Thymus (tissue), 11 donors: ENCODE data around the gene DLL1. TPM values are rescaled to one million over a fixed set of nuclear protein-coding genes. Genes with fewer than 3 reads are reported as not detected.
"Not testable (repeated sequence)": the region's sequence is repeated elsewhere in the genome, so short reads cannot be mapped to it uniquely, and the experiment has no call there.

Experiments used
- DNase-seq, 9 donors: peaks; one replicate each; pipeline ENCODE4 v3.0.0-alpha.2; 2013; ENCODE audit warnings: low spot score in 9 of 9, low read depth in 6 of 9, missing footprints in 1 of 9
- H3K27ac ChIP-seq, 2 donors: one replicate each; pipeline ENCODE4 v1.5.1; 2013; ENCODE audit warnings: control low read depth in 1 of 2, low read depth in 1 of 2, low read length in 1 of 2, mild to moderate bottlenecking in 1 of 2, moderate library complexity in 1 of 2
- H3K27me3 ChIP-seq, 2 donors: one replicate each; pipeline ENCODE4 v1.5.1; 2013; ENCODE audit warnings: low read length in 1 of 2; ENCODE audit not compliant: control insufficient read depth in 2 of 2, insufficient read depth in 1 of 2
- H3K36me3 ChIP-seq, 2 donors: one replicate each; pipeline ENCODE4 v1.5.1; 2013; ENCODE audit warnings: low read length in 1 of 2, mild to moderate bottlenecking in 1 of 2, moderate library complexity in 1 of 2; ENCODE audit not compliant: control insufficient read depth in 2 of 2, insufficient read depth in 2 of 2
- H3K4me1 ChIP-seq, 2 donors: one replicate each; pipeline ENCODE4 v1.5.1; 2013; ENCODE audit warnings: low read length in 2 of 2; ENCODE audit not compliant: control insufficient read depth in 2 of 2, insufficient read depth in 2 of 2
- H3K4me3 ChIP-seq, 2 donors: one replicate each; pipeline ENCODE4 v1.5.1; 2013; ENCODE audit warnings: low read length in 2 of 2, control low read depth in 1 of 2, mild to moderate bottlenecking in 1 of 2
- H3K9me3 ChIP-seq, 2 donors: one replicate each; pipeline ENCODE4 v1.5.1; 2013; ENCODE audit warnings: low read length in 1 of 2, mild to moderate bottlenecking in 1 of 2; ENCODE audit not compliant: control insufficient read depth in 2 of 2, insufficient read depth in 1 of 2
- WGBS: extraction: QIAGEN DNeasy Blood & Tissue Kit; methylation state at CpG from one replicate; pipeline ENCODE4 v1.1.7; 2013; 5-methylcytosine and 5-hydroxymethylcytosine counted together
- polyA plus RNA-seq: library from polyadenylated mRNA; stranded (reverse); fragments of 200-250 nt; gene quantifications from one replicate; pipeline ENCODE4 v1.2.3, GENCODE V29; 2013
- total RNA-seq: library from RNA; stranded (reverse); fragments of 120-200 nt; gene quantifications from one replicate; pipeline ENCODE4 v1.2.4, GENCODE V29; 2013
- donor health status: healthy.

DLL1 gene
- total and polyA plus RNA-seq, 2 donors, result 1.6 to 5.7 TPM

- no peaks in the 10 kb centered on the region for H3K9me3 ChIP-seq
- WGBS, result 91% methylated on average over 18 of the region's 18 CpGs
- H3K36me3 ChIP-seq, result no peaks in the 10 kb centered on the region
- no peak for DNase-seq
- no peak overlapping the region for H3K27ac ChIP-seq
- no peak overlapping the region for H3K4me3 ChIP-seq
- peaks cover 4 to 30% of the 10 kb centered on the region in 2 donors for H3K27me3 ChIP-seq
- peaks cover 0 to 7% of the 10 kb centered on the region in 2 donors for H3K4me1 ChIP-seq
Measured at GRCh38 chr6:170266061-170266825, 24.6 kb downstream of the DLL1 start.

GRCh38 chr6:170265655-170266054 is 25.2 kb downstream of the DLL1 start:
- Histone ChIP-seq H3K36me3 (no peaks in the 10 kb centered on the region), H3K4me3 (no peak overlapping the region), H3K27me3 (peaks cover 4 to 30% of the 10 kb centered on the region in 2 donors), H3K4me1 (peaks cover 0 to 5% of the 10 kb centered on the region in 2 donors), H3K9me3 (no peaks in the 10 kb centered on the region), H3K27ac (no peak overlapping the region)
- DNase-seq, result no peak
- WGBS, result 93% methylated on average over 22 of the region's 22 CpGs

GRCh38 chr6:170264644-170265043 is 26.2 kb downstream of the DLL1 start:
- H3K4me1 ChIP-seq, H3K36me3 ChIP-seq, DNase-seq, H3K27ac ChIP-seq, H3K9me3 ChIP-seq, H3K4me3 ChIP-seq: not testable (repeated sequence)
- WGBS, result 96% methylated on average over 12 of the region's 12 CpGs
- peaks cover 4 to 30% of the 10 kb centered on the region in 2 donors for H3K27me3 ChIP-seq

- Histone ChIP-seq H3K4me1 (peaks cover 0 to 2% of the 10 kb centered on the region in 2 donors), H3K4me3 (no peak overlapping the region), H3K9me3 (no peaks in the 10 kb centered on the region), H3K36me3 (no peaks in the 10 kb centered on the region), H3K27me3 (peaks cover 4 to 33% of the 10 kb centered on the region in 2 donors), H3K27ac (no peak overlapping the region)
- no peak for DNase-seq
- WGBS, result 96% methylated on average over 7 of the region's 7 CpGs
Measured at GRCh38 chr6:170264086-170264485, 26.8 kb downstream of the DLL1 start.

GRCh38 chr6:170263410-170263809 is 27.5 kb downstream of the DLL1 start:
- H3K9me3 ChIP-seq, result no peaks in the 10 kb centered on the region
- WGBS, result 89% methylated on average over 8 of the region's 8 CpGs
- H3K27me3 ChIP-seq, result peaks cover 4 to 33% of the 10 kb centered on the region in 2 donors
- H3K36me3 ChIP-seq, result no peaks in the 10 kb centered on the region
- no peak overlapping the region for H3K4me3 ChIP-seq
- H3K4me1 ChIP-seq, result peaks cover 0 to 2% of the 10 kb centered on the region in 2 donors
- no peak for DNase-seq
- H3K27ac ChIP-seq, result no peak overlapping the region

GRCh38 chr6:170262489-170263088 is 28.3 kb downstream of the DLL1 start:
- DNase-seq, result no peak
- 66% methylated on average over 22 of the region's 22 CpGs for WGBS
- Histone ChIP-seq H3K27me3 (peaks cover 4 to 33% of the 10 kb centered on the region in 2 donors), H3K4me1 (peaks cover 0 to 2% of the 10 kb centered on the region in 2 donors), H3K36me3 (no peaks in the 10 kb centered on the region), H3K9me3 (no peaks in the 10 kb centered on the region), H3K27ac (no peak overlapping the region), H3K4me3 (no peak overlapping the region)

- Histone ChIP-seq H3K9me3 (no peaks in the 10 kb centered on the region), H3K4me1 (peaks cover 0 to 2% of the 10 kb centered on the region in 2 donors), H3K27ac (no peak overlapping the region), H3K36me3 (no peaks in the 10 kb centered on the region), H3K27me3 (peaks cover 4 to 33% of the 10 kb centered on the region in 2 donors), H3K4me3 (no peak overlapping the region)
- no peak for DNase-seq
- 90% methylated on average over 32 of the region's 32 CpGs for WGBS
Measured at GRCh38 chr6:170261643-170262488, 29.0 kb downstream of the DLL1 start.

- no peak for DNase-seq
- no peaks in the 10 kb centered on the region for H3K36me3 ChIP-seq
Measured at GRCh38 chr6:170260686-170261085, 30.2 kb downstream of the DLL1 start.

GRCh38 chr6:170259278-170259677 is 31.6 kb downstream of the DLL1 start:
- peaks cover 4 to 32% of the 10 kb centered on the region in 2 donors for H3K27me3 ChIP-seq
- H3K4me3 ChIP-seq, result no peak overlapping the region
- H3K27ac ChIP-seq, result no peak overlapping the region
- no peak for DNase-seq
- H3K9me3 ChIP-seq, result no peaks in the 10 kb centered on the region
- no peaks in the 10 kb centered on the region for H3K36me3 ChIP-seq
- no peaks in the 10 kb centered on the region for H3K4me1 ChIP-seq
- 91% methylated on average over 5 of the region's 5 CpGs for WGBS

More at GRCh38 chr6:170260686-170261085, 30.2 kb downstream of the DLL1 start:
- Histone ChIP-seq H3K4me3 (no peak overlapping the region), H3K27me3 (peaks cover 4 to 32% of the 10 kb centered on the region in 2 donors), H3K4me1 (peaks cover 0 to 2% of the 10 kb centered on the region in 2 donors), H3K9me3 (no peaks in the 10 kb centered on the region), H3K27ac (no peak overlapping the region)
- 85% methylated on average over 7 of the region's 7 CpGs for WGBS
